A549 (cell line): ENCODE measurements around the gene PRRX1. TPM values are rescaled to one million over a fixed set of nuclear protein-coding genes. Genes with fewer than 3 reads are reported as not detected.
A peak's percentile ranks its signal among the peaks of the same experiment; 100 is the strongest.

Experiments
- ATAC-seq, 2 experiments: fragments of 200-7000 bp in 1 of 2; fragments of >200 bp in 1 of 2; cut with Nextera tagmentation in 1 of 2; cut with Tn5 transposase in 1 of 2; 3 replicates each; pipeline versions ENCODE4 v1.8.0 to v1.9.1; 2018 to 2020; ENCODE audit warnings: mild to moderate bottlenecking in 1 of 2, moderate library complexity in 1 of 2
- CTCF ChIA-PET: fragments of 300-600 bp; sonication (Branson Sonifier 250); formaldehyde crosslinking; extraction: SDS; loops from one replicate; lab custom pipeline; 2021; ENCODE audit warnings: antibody characterized with exemption, inconsistent platforms; lab: Yijun Ruan, JAX
- POLR2A ChIA-PET: fragments of 350-600 bp; formaldehyde crosslinking; extraction: SDS; loops from one replicate; lab custom pipeline; 2021; ENCODE audit warnings: antibody characterized with exemption, inconsistent platforms; lab: Yijun Ruan, JAX
- DNase-seq, 2 experiments: peaks; one replicate each; pipeline versions ENCODE4 v3.0.0 to v3.0.0-alpha.2; 2011 to 2016; ENCODE audit warnings: low read depth in 1 of 2, low spot score in 1 of 2
- FAIRE-seq: peaks from 2 replicates; lab custom pipeline; 2011; peaks lifted over from hg19 to GRCh38; lab: Jason Lieb, UNC
- H3K27ac ChIP-seq, 2 experiments: fragments of >200 bp; sonication (Bioruptor Twin); formaldehyde crosslinking; 3 replicates each; pipeline ENCODE4 v1.5.1; 2016 to 2017
- H3K4me1 ChIP-seq: fragments of >200 bp; sonication (Bioruptor Twin); formaldehyde crosslinking; 3 replicates; pipeline ENCODE4 v1.6.1; 2016
- H3K4me2 ChIP-seq: fragments of >200 bp; sonication (Bioruptor Twin); formaldehyde crosslinking; 3 replicates; pipeline ENCODE4 v1.6.1; 2016
- H3K4me3 ChIP-seq: fragments of >200 bp; sonication (Bioruptor Twin); formaldehyde crosslinking; 3 replicates; pipeline ENCODE4 v1.5.1; 2016
- H3K9me3 ChIP-seq: fragments of >200 bp; sonication (Bioruptor Twin); formaldehyde crosslinking; 3 replicates; pipeline ENCODE4 v1.6.1; 2016
- CBX2 ChIP-seq: fragments of 200-600 bp; sonication (generic); IDR thresholded peaks from 2 replicates; pipeline ENCODE4 v1.6.1; 2016; ENCODE audit warnings: low read depth, mild to moderate bottlenecking, borderline replicate concordance
- EHMT2 ChIP-seq: fragments of 200-600 bp; sonication (generic); IDR thresholded peaks from 2 replicates; pipeline ENCODE4 v1.6.1; 2016; ENCODE audit warnings: antibody characterized with exemption, low read depth, mild to moderate bottlenecking, moderate library complexity
- EP300 ChIP-seq, 2 experiments: fragments of >200 bp; sonication (Bioruptor Twin); formaldehyde crosslinking; IDR thresholded peaks; 2 replicates in 1 of 2; 3 replicates in 1 of 2; pipeline ENCODE4 v1.6.1; 2016 to 2017
- FOSB ChIP-seq: fragments of 250-450 bp; sonication (Bioruptor Pico); IDR thresholded peaks from 2 replicates; pipeline ENCODE4 v1.5.0; 2020; ENCODE audit warnings: mild to moderate bottlenecking, moderate library complexity
- HDAC2 ChIP-seq: fragments of 200-600 bp; sonication (generic); IDR thresholded peaks from 2 replicates; pipeline ENCODE4 v1.6.1; 2016
- HEYL ChIP-seq: fragments of 250-450 bp; sonication (Bioruptor Pico); IDR thresholded peaks from 2 replicates; pipeline ENCODE4 v1.8.0; 2021; ENCODE audit warnings: mild to moderate bottlenecking, moderate library complexity
- HOXA7 ChIP-seq: fragments of 250-450 bp; sonication (Bioruptor Pico); IDR thresholded peaks from 2 replicates; pipeline ENCODE4 v1.5.0; 2020; ENCODE audit warnings: mild to moderate bottlenecking, moderate library complexity
- HOXB5 ChIP-seq: fragments of 250-450 bp; sonication (Bioruptor Pico); IDR thresholded peaks from 2 replicates; pipeline ENCODE4 v1.5.0; 2020; ENCODE audit warnings: mild to moderate bottlenecking, moderate library complexity
- JUNB ChIP-seq: fragments of >200 bp; sonication (Bioruptor Twin); formaldehyde crosslinking; IDR thresholded peaks from 2 replicates; pipeline ENCODE4 v1.6.1; 2016
- NR3C1 ChIP-seq: fragments of >200 bp; sonication (Bioruptor Twin); formaldehyde crosslinking; IDR thresholded peaks from 3 replicates; pipeline ENCODE4 v1.6.1; 2017
- POLR2A ChIP-seq: IDR thresholded peaks from 2 replicates; pipeline ENCODE4 v1.6.1; 2012; ENCODE audit warnings: mild to moderate bottlenecking, low read length
- RFX5 ChIP-seq: fragments of 450-650 bp; IDR thresholded peaks from 2 replicates; pipeline ENCODE4 v1.7.1; 2014; ENCODE audit warnings: antibody characterized with exemption, mild to moderate bottlenecking, moderate library complexity
- ZC3H11A ChIP-seq: fragments of 450-650 bp; IDR thresholded peaks from 2 replicates; pipeline ENCODE4 v1.6.1; 2014; ENCODE audit warnings: antibody characterized with exemption, mild to moderate bottlenecking
- WGBS: methylation state at CpG from one replicate; pipeline ENCODE4 v1.1.6; 2017; ENCODE audit errors: missing lambda C conversion rate; 5-methylcytosine and 5-hydroxymethylcytosine counted together
- polyA plus RNA-seq, 4 experiments: library from polyadenylated mRNA; depleted of rRNA in 3 of 4; stranded (reverse); fragments of >200 nt; fragmentation: RNase III in 1 of 4; extraction: RNeasy Plus Mini Kit Qiagen cat#74134 plus additional on column Dnase treatment in 1 of 4; gene quantifications; 2 replicates in 3 of 4; 3 replicates in 1 of 4; pipeline ENCODE4 v1.2.3, GENCODE V29; 2011 to 2017
- TF ChIP-seq, protein P1 (sequence below): fragments of >200 bp; sonication (Bioruptor Twin); formaldehyde crosslinking; IDR thresholded peaks from 3 replicates; pipeline ENCODE4 v1.6.1; 2016
- TF ChIP-seq, protein P2 (sequence below): IDR thresholded peaks from 2 replicates; pipeline ENCODE4 v1.6.1; 2012
- TF ChIP-seq, protein P3 (sequence below): fragments of >200 bp; sonication (Bioruptor Twin); formaldehyde crosslinking; IDR thresholded peaks from 2 replicates; pipeline ENCODE4 v1.6.1; 2016

The PRRX1 gene
- polyA plus RNA-seq, 2 of the 4 experiments (the other 2 are of a cell fraction): 0.14 TPM; not detected in 1

DNA sequence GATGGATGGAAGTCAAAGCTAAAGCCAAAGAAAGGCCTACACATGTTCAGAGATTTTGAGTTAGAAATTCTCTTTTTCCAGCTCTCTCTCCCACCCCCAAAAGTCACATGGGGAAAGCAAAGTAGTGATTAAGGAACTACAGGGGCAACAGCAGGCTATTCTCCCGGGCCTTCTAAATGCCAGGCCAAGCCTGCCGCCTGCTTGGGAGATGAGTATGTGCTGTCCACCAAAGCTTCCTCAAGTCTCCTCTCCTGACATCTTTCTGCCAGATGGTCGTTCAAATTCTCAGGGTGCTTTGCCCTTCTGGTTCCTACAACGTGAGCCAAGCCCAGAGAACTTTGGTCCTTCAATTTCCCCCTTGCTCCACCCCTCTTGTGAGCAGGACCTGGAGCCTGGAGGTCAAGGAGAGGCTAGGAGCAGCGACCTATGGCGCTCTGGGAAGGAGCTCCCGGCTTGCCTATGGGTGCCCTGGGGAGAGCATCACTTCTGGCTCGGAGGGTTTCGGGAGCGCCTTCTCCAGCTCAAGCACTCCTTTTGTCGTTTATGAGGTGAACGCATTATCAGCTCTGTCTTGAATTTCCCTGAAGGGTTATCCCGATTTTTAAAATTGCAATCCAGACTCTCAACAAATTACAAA is 4.4 kb upstream of the PRRX1 start:
- 51% methylated on average over 11 of the region's 13 CpGs for WGBS
- POLR2A ChIA-PET: no interaction called here
- ATAC-seq (no peak), DNase-seq (no peak), FAIRE-seq (no peak)
- Histone ChIP-seq H3K4me3 (no peak overlapping the region), H3K9me3 (no peaks in the 10 kb centered on the region), H3K4me1 (peaks cover 5% of the 10 kb centered on the region; the same call in 1 of the 3 replicates), H3K27ac (no peak overlapping the region), H3K4me2 (no peak overlapping the region)
- no peak for TF ChIP-seq POLR2A
- no peak for TF ChIP-seq JUNB
- TF ChIP-seq, protein P1, sequence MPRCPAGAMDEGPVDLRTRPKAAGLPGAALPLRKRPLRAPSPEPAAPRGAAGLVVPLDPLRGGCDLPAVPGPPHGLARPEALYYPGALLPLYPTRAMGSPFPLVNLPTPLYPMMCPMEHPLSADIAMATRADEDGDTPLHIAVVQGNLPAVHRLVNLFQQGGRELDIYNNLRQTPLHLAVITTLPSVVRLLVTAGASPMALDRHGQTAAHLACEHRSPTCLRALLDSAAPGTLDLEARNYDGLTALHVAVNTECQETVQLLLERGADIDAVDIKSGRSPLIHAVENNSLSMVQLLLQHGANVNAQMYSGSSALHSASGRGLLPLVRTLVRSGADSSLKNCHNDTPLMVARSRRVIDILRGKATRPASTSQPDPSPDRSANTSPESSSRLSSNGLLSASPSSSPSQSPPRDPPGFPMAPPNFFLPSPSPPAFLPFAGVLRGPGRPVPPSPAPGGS: no peak
- TF ChIP-seq HOXA7: no peak
- no peak for TF ChIP-seq ZC3H11A
- no peak for TF ChIP-seq HOXB5
- no peak for TF ChIP-seq RFX5
- TF ChIP-seq NR3C1: no peak
- no peak for TF ChIP-seq FOSB (CRISPR knock-in tag)
- CTCF ChIA-PET: no interaction called here

DNA sequence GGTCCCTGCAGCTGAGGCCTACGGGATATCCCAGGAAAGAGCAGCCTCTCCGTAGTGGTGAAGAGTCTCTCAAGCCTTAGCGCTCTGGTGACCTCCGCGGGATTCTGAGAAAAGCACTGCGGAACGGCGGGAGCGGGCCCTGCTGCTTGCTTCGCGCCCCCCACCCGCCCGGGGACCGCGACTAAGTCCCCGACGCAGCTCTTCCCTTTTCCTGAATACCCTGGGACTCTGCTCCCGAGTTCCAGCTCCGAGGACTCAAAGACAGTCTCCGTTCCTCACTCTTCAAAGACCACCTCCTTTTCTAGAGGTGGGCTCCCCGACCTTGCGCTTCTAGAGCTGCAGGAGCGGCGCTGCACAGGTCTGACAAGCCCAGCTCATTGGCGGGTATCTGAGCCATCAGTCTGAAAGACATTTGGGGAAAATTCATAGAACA is 3.6 kb upstream of the PRRX1 start:
- Histone ChIP-seq H3K4me3 (no peak overlapping the region), H3K4me1 (peaks cover 5% of the 10 kb centered on the region; the same call in 1 of the 3 replicates), H3K4me2 (no peak overlapping the region), H3K27ac (no peak overlapping the region), H3K9me3 (no peaks in the 10 kb centered on the region)
- WGBS: 85% methylated on average over 25 of the region's 25 CpGs
- CTCF ChIA-PET: no interaction called here
- ATAC-seq: no peak
- no peak for DNase-seq
- FAIRE-seq: no peak
- POLR2A ChIA-PET: no interaction called here
- no peak for TF ChIP-seq FOSB (CRISPR knock-in tag)

DNA sequence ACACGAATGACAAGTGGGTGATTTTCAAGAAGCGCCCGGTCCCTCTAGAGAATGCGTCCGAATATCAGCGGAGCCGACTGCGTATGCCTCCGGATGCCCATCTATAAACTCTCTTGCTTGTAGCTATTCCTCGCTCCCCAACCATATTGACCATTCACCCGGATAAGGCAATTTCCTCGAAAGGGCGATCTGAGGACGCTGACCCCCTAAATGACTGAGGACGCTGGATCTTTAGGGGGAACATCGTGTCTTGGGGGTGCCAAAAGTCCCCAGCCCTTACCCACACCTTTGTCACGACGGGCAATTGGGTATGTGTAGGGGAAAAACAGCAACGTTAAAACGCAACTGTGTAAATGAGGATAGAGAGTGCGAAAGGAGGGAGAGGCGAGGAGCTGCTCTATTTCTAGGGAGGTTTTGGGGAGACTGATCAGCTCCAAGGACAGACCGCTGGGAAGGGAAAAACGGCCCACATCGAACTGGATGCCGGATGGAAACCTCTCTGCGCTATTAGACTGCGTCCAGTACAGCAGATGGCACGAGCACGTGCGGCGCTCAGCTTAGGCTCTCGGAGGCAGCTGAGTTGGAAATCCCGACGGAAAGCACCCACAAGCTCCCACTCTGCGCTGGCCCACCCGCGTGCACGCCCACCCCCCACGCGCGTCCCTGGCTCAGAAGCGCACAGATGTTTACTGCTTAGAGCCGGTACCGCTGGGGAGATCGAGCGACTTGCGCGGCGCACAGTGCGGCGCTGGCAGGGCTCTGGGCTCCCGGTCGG is 2.9 kb upstream of the PRRX1 start:
- peaks cover 5% of the 10 kb centered on the region; the same call in 1 of the 3 replicates for H3K4me1 ChIP-seq
- 66% methylated on average over 34 of the region's 54 CpGs for WGBS
- H3K9me3 ChIP-seq: no peaks in the 10 kb centered on the region
- H3K27ac ChIP-seq: no peak overlapping the region
- ChIA-PET CTCF (no interaction called here), POLR2A (no interaction called here)
- peak overlapping the region; percentile 66 for H3K4me2 ChIP-seq
- TF ChIP-seq EHMT2 (no peak), CBX2 (no peak)
- H3K4me3 ChIP-seq: no peak overlapping the region
- DNase-seq (no peak), FAIRE-seq (no peak), ATAC-seq (no peak)

DNA sequence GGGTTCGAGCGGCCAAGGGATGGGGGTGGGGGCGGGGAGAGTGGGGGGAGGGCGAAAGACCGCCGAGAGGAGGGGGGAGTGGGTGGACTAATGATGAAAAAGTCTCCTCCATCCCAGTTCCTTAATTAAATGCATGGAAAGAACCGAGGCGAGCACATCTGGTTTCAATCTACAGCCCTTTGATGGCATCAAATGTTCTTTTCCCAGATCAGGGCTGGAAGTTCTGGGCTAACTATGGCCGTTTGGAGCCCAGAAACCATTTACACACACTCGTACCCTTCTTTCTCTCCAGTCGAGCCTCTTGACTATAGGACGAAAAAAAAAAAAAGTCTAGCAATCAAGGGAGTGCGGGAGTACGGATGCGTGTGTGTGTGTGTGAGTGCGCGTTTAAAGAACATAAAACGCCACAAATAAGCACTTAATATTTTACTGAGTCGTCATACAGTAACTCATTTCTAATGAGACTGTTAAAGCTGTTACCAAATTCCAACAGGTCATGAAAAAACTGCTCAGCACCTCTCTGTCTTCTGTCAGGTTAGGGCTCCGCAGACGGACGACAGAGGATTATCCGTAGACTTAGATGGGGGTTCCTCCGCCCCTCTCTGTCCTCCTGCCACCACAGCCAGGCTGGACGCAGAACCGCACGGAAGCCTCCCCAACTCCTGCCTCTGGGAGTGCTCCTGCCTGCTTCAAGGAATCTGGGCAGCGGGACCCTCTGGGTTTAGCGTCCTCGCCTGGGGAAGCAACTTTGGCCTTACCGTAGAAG is 2.1 kb upstream of the PRRX1 start:
- Histone ChIP-seq H3K27ac (no peak overlapping the region), H3K4me3 (no peak overlapping the region; the same call in 2 of the 3 replicates), H3K4me1 (peaks cover 5% of the 10 kb centered on the region; the same call in 1 of the 3 replicates), H3K9me3 (no peaks in the 10 kb centered on the region), H3K4me2 (peak overlapping the region; percentile 66)
- WGBS: 45% methylated on average over 27 of the region's 31 CpGs
- FAIRE-seq (no peak), DNase-seq (no peak), ATAC-seq (no peak)
- CTCF ChIA-PET: no interaction called here
- POLR2A ChIA-PET: no interaction called here
- TF ChIP-seq CBX2 (no peak), HEYL (CRISPR knock-in tag) (no peak), HDAC2 (no peak), EP300 (IDR thresholded peaks at IDR 0.05) (no peak), EHMT2 (no peak)
- TF ChIP-seq, protein P2, sequence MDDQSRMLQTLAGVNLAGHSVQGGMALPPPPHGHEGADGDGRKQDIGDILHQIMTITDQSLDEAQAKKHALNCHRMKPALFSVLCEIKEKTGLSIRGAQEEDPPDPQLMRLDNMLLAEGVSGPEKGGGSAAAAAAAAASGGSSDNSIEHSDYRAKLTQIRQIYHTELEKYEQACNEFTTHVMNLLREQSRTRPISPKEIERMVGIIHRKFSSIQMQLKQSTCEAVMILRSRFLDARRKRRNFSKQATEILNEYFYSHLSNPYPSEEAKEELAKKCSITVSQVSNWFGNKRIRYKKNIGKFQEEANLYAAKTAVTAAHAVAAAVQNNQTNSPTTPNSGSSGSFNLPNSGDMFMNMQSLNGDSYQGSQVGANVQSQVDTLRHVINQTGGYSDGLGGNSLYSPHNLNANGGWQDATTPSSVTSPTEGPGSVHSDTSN: no peak
- TF ChIP-seq, protein P3, sequence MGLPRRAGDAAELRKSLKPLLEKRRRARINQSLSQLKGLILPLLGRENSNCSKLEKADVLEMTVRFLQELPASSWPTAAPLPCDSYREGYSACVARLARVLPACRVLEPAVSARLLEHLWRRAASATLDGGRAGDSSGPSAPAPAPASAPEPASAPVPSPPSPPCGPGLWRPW: no peak
